Prostate gland (tissue), 2 donors: ENCODE measurements around the gene TMEM238L. TPM values are rescaled to one million over a fixed set of nuclear protein-coding genes. Genes with fewer than 3 reads are reported as not detected.

Experiments used
- DNase-seq: peaks from one replicate; pipeline ENCODE4 v3.0.0-alpha.2; 2019; ENCODE audit warnings: low spot score
- H3K27ac ChIP-seq, 2 donors: fragments of 200-600 bp; sonication (generic); 2 replicates each; pipeline ENCODE4 v1.5.1; 2017 to 2019
- H3K27me3 ChIP-seq: fragments of 200-600 bp; sonication (generic); replicated peaks from 2 replicates; pipeline ENCODE4 v1.5.1; 2019; ENCODE audit not compliant: insufficient read depth
- H3K36me3 ChIP-seq, 2 donors: fragments of 200-600 bp; sonication (generic); 1 replicate in 1 of 2; 2 replicates in 1 of 2; pipeline versions ENCODE4 v1.5.1 to v1.8.1; 2017 to 2019
- H3K4me1 ChIP-seq: fragments of 200-600 bp; sonication (generic); replicated peaks from 2 replicates; pipeline ENCODE4 v1.5.1; 2019
- H3K4me3 ChIP-seq, 2 donors: fragments of 200-600 bp; sonication (generic); 2 replicates each; pipeline ENCODE4 v1.5.1; 2017 to 2019
- H3K9me3 ChIP-seq: fragments of 200-600 bp; sonication (generic); 2 replicates; pipeline ENCODE4 v1.5.1; 2017
- POLR2A ChIP-seq: fragments of 450-650 bp; IDR thresholded peaks from one replicate; pipeline ENCODE4 v1.6.1; 2016; ENCODE audit warnings: antibody characterized with exemption, mild to moderate bottlenecking
- POLR2AphosphoS5 ChIP-seq: sonication (generic); formaldehyde crosslinking; IDR thresholded peaks from one replicate; pipeline ENCODE4 v1.6.1; 2017; ENCODE audit warnings: antibody characterized with exemption
- WGBS: methylation state at CpG from one replicate; pipeline ENCODE4 v1.1.5; 2018; 5-methylcytosine and 5-hydroxymethylcytosine counted together
- intact Hi-C: fragments of 100-400 bp; cut with DNase I; formaldehyde crosslinking; loops from one replicate; pipeline ENCODE4 v1.14.2; 2022
- small RNA-seq, 2 donors: library from RNA; depleted of rRNA; stranded (forward); fragments of <200 nt; gene quantifications; one replicate each; pipeline ENCODE3, GENCODE V24; 2016
- total RNA-seq, 2 donors: library from RNA; depleted of rRNA; stranded (reverse); fragments of >200 nt; gene quantifications; one replicate each; pipeline ENCODE4 v1.1.0, GENCODE V29; 2016
- TF ChIP-seq, protein P1 (sequence below), 4 experiments: fragments of 200-600 bp in 2 of 4; fragments of 450-650 bp in 2 of 4; sonication (generic) in 2 of 4; IDR thresholded peaks; 1 replicate in 3 of 4; 2 replicates in 1 of 4; pipeline ENCODE4 v1.5.1; 2016 to 2019; ENCODE audit warnings: antibody characterized with exemption in 4 of 4, mild to moderate bottlenecking in 2 of 4, moderate library complexity in 2 of 4

The TMEM238L gene
- total RNA-seq, 2 donors from 2014 or later = 7.7 to 12.0 TPM

DNA sequence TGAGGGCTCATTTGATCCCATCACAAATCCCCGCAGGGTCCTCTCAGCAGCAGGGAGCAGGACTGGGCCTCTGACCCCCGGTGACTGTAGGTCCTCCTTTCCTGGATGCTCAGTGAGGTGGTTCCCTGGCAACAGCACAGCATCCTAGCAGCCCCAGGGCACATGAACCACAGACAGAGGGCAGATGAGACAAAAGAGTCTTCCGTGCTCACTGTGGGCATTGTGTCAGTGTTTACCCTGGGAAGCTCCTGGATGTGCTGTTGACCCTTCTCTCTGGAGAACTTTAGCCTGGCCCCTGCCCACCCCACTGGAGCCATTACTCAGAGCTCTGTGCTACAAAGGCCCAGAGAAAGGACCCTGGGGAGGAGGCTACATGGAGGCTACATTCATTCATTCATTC, 52.3 kb downstream of the TMEM238L start:
- intact Hi-C loops = no loop called here

DNA sequence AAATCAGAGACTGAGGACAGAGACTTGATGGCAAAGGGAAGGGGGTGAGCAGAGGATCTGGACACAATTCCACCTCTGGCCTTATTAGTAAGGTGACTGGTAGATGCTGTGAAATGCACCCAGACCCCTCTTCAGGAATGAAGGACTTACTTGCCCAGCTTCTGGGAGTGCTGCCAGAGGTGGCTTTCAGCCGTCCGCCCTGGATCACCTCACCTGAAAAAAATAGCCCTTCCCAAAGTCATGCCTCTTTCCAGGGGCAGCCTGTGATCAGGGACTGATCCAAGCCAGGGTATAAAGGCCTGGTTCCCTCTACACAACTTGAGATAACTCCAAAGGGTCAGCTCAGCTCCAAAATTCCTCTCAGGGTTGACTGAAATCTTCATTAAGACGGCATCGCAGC, 53.7 kb downstream of the TMEM238L start:
- no peak for DNase-seq
- Histone ChIP-seq H3K27ac (no peak overlapping the region), H3K9me3 (no peaks in the 10 kb centered on the region), H3K4me1 (no peaks in the 10 kb centered on the region), H3K27me3 (no peaks in the 10 kb centered on the region), H3K36me3 (no peaks in the 10 kb centered on the region), H3K4me3 (no peak overlapping the region)
- intact Hi-C loops = no loop called here
- 95% methylated on average over 4 of the region's 4 CpGs for WGBS
- TF ChIP-seq POLR2A (no peak), POLR2AphosphoS5 (no peak)
- TF ChIP-seq, protein P1, sequence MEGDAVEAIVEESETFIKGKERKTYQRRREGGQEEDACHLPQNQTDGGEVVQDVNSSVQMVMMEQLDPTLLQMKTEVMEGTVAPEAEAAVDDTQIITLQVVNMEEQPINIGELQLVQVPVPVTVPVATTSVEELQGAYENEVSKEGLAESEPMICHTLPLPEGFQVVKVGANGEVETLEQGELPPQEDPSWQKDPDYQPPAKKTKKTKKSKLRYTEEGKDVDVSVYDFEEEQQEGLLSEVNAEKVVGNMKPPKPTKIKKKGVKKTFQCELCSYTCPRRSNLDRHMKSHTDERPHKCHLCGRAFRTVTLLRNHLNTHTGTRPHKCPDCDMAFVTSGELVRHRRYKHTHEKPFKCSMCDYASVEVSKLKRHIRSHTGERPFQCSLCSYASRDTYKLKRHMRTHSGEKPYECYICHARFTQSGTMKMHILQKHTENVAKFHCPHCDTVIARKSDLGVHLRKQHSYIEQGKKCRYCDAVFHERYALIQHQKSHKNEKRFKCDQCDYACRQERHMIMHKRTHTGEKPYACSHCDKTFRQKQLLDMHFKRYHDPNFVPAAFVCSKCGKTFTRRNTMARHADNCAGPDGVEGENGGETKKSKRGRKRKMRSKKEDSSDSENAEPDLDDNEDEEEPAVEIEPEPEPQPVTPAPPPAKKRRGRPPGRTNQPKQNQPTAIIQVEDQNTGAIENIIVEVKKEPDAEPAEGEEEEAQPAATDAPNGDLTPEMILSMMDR (IDR thresholded peaks at IDR 0.05) = no peak

More for the DNA sequence above, 52.3 kb downstream of the TMEM238L start:
- TF ChIP-seq POLR2AphosphoS5 (no peak), POLR2A (no peak)
- TF ChIP-seq, protein P1 (IDR thresholded peaks at IDR 0.05) = no peak
- no peak for DNase-seq
- WGBS = 88% methylated on average over 3 of the region's 3 CpGs
- H3K27ac ChIP-seq = no peak overlapping the region
- H3K27me3 ChIP-seq = no peaks in the 10 kb centered on the region
- H3K36me3 ChIP-seq = no peaks in the 10 kb centered on the region
- H3K4me1 ChIP-seq = no peaks in the 10 kb centered on the region
- H3K4me3 ChIP-seq = no peak overlapping the region
- no peaks in the 10 kb centered on the region for H3K9me3 ChIP-seq

DNA sequence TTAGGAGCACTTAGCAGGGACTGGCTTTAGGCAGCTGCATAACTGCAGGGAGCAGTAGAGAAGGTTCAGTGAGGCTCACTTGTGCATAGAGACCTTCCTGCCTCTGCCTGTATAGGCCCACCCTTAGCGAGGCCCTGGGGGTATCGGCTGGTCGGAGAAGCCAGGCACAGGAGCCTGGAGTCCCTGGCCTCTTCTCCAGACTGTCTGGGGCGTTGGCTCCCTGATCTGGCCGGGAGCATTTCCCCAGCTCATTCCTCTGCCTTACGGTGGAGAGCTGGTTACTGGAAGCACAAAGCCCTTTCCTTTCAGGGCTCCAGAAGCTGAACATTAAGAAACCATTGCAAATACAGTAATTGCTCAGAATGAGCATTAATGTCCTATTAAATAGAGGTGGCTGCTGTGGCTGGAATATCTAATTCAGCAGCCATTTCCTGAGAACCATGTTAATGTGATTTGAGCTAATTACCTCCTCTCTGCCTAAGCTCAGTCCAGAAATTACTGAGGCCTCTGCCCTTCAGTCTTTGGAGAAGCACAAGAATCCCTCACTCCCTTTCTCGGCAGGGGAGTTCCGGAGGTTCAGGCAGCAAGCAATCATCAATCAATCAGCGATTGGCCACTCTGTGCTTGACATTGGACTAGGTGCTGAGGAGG, 55.2 kb downstream of the TMEM238L start:
- H3K4me1 ChIP-seq = no peaks in the 10 kb centered on the region
- no peak for DNase-seq
- H3K27ac ChIP-seq = no peak overlapping the region
- H3K36me3 ChIP-seq = no peaks in the 10 kb centered on the region
- intact Hi-C loops = no loop called here
- H3K4me3 ChIP-seq = no peak overlapping the region
- 61% methylated on average over 9 of the region's 9 CpGs for WGBS
- TF ChIP-seq POLR2AphosphoS5 (no peak), POLR2A (no peak)
- TF ChIP-seq, protein P1 (IDR thresholded peaks at IDR 0.05) = no peak
- H3K27me3 ChIP-seq = no peaks in the 10 kb centered on the region
- H3K9me3 ChIP-seq = no peaks in the 10 kb centered on the region

DNA sequence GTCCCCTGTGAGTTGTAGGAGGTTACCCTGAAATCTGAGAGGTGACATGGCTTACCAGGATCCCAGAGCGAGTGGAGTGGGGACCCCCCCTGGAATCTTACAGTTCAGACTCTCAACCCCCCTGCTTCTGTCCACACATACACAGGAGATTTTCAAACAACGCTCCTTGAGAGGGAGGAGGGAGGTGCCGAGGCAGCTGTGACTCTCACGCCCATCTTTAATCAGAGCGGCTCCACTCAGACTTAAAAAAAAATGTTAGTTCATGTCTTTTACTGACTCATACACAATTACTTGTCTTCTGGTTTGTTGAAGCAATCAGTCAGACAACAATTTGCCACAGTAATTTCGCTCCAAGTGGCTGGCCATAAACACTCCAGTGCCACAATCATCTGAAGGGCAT, 58.7 kb downstream of the TMEM238L start:
- TF ChIP-seq POLR2A (no peak), POLR2AphosphoS5 (no peak)
- TF ChIP-seq, protein P1 (IDR thresholded peaks at IDR 0.05) = no peak
- H3K27ac ChIP-seq = no peak overlapping the region
- no peak overlapping the region for H3K4me3 ChIP-seq
- WGBS = 65% methylated on average over 6 of the region's 6 CpGs
- intact Hi-C loops = no loop called here
- no peaks in the 10 kb centered on the region for H3K9me3 ChIP-seq
- H3K27me3 ChIP-seq = no peaks in the 10 kb centered on the region
- no peaks in the 10 kb centered on the region for H3K36me3 ChIP-seq
- no peak for DNase-seq
- H3K4me1 ChIP-seq = no peaks in the 10 kb centered on the region

Small RNA genes lying within 50 kb of the gene (small RNA-seq; reads per million reads assigned to genes)
- gene AC015908.2 = 0 reads per million in 2 donors
- gene TMEM238L = 0 reads per million in 2 donors

Other genes starting within 250 kb of the TMEM238L start
- 10 to 100 TPM in 1 of 2 donors, 1 to 10 TPM in 1; 5.9 to 14.8 TPM for gene MYH3, start 146.8 kb downstream of the TMEM238L start, total RNA-seq
- 10 to 100 TPM; 21.7 to 38.3 TPM for gene SCO1, start 106.6 kb downstream of the TMEM238L start, total RNA-seq
- 10 to 100 TPM in 1 of 2 donors, 1 to 10 TPM in 1; 9.7 to 23.1 TPM for gene ADPRM, start 106.5 kb downstream of the TMEM238L start, total RNA-seq
- gene TMEM220, start 74.1 kb downstream of the TMEM238L start, total RNA-seq = 10 to 100 TPM; 18.4 to 30.1 TPM
- gene PIRT, start 34.0 kb upstream of the TMEM238L start, total RNA-seq = 1 to 10 TPM in 1 of 2 donors, not detected in 1; 1.2 TPM